Measurements from ENCODE around the gene UBE2E2. TPM values are rescaled to one million over a fixed set of nuclear protein-coding genes. Genes with fewer than 3 reads are reported as not detected.

UBE2E2 gene
- total and polyA plus RNA-seq, 2 of the 13 experiments (the other 11 are each of a cell fraction or from before 2014, with no cell fraction given) = 0.77 to 1.5 TPM

- Histone ChIP-seq H3K9ac (ENCODE audit: insufficient read depth, low read depth, low read length) (no peak overlapping the region), H3K4me2 (ENCODE audit: low read depth, low read length) (no peak overlapping the region), H2AFZ (ENCODE audit: low read length) (no peak overlapping the region), H3K4me1 (ENCODE audit: insufficient read depth, low read length) (no peaks in the 10 kb centered on the region), H3K36me3 (replicated peaks in 1 of 2; ENCODE audit: control insufficient read depth in 1 of 2, insufficient read depth in 2 of 2, low read length in 2 of 2) (no peaks in the 10 kb centered on the region), H3K9me3 (ENCODE audit: low read length) (no peaks in the 10 kb centered on the region), H4K20me1 (ENCODE audit: insufficient read depth, low read length) (no peaks in the 10 kb centered on the region), H3K27ac (ENCODE audit: extremely low read length, insufficient read depth, low read length) (no peak overlapping the region), H3K4me3 (replicated peaks in 1 of 3; ENCODE audit: insufficient read depth in 1 of 3, low read depth in 2 of 3, low read length in 3 of 3) (no peak overlapping the region), H3K79me2 (ENCODE audit: insufficient read depth, low read length) (no peaks in the 10 kb centered on the region), H3K27me3 (ENCODE audit: control insufficient read depth in 1 of 2, insufficient read depth in 2 of 2, low read length in 2 of 2) (no peaks in the 10 kb centered on the region)
- 0% methylated on average over 1 of the region's 1 CpG for WGBS (ENCODE audit: low lambda C conversion rate)
- TF ChIP-seq ZNF629 (CRISPR knock-in tag; conservative IDR thresholded peaks at IDR 0.05) = no peak
- no peak for TF ChIP-seq ZNF841 (CRISPR knock-in tag; IDR thresholded peaks at IDR 0.05; ENCODE audit: borderline replicate concordance)
- TF ChIP-seq BRF2 (CRISPR knock-in tag; IDR thresholded peaks at IDR 0.05) = no peak
- TF ChIP-seq PHF8 (CRISPR knock-in tag; IDR thresholded peaks at IDR 0.05) = no peak
- no peak for TF ChIP-seq SMARCC2 (IDR thresholded peaks at IDR 0.05)
- no peak for TF ChIP-seq U2AF1 (optimal IDR thresholded peaks at IDR 0.05; ENCODE audit: low read depth, low read length)
- TF ChIP-seq ZFP91 (CRISPR knock-in tag; IDR thresholded peaks at IDR 0.05; ENCODE audit: borderline replicate concordance) = no peak
- TF ChIP-seq ZNF564 (CRISPR knock-in tag; IDR thresholded peaks at IDR 0.05) = no peak
- no peak for TF ChIP-seq DBP (CRISPR knock-in tag; IDR thresholded peaks at IDR 0.05; ENCODE audit: not compliant biosample characterization)
- TF ChIP-seq RELA (CRISPR knock-in tag; IDR thresholded peaks at IDR 0.05) = no peak
- no peak for TF ChIP-seq ZBTB14 (CRISPR knock-in tag; IDR thresholded peaks at IDR 0.05)
- TF ChIP-seq ZNF577 (CRISPR knock-in tag; IDR thresholded peaks at IDR 0.05; ENCODE audit: borderline replicate concordance, low read depth) = no peak
- TF ChIP-seq ZNF34 (CRISPR knock-in tag; IDR thresholded peaks at IDR 0.05; ENCODE audit: borderline replicate concordance) = no peak
- TF ChIP-seq ZKSCAN8 (CRISPR knock-in tag; IDR thresholded peaks at IDR 0.05; ENCODE audit: borderline replicate concordance) = no peak
- ATAC-seq (no peak), FAIRE-seq (no peak), DNase-seq (ENCODE audit: low spot score) (no peak)
- intact Hi-C loops (cut with micrococcal nuclease; ENCODE audit: unreplicated experiment) (no loop called here), in situ Hi-C loops (cut with HindIII; ENCODE audit: extremely low pct_ligation_motif_present, low pct_unique_long_range_greater_than_20kb) (no loop called here)
- no TSS peak for BruUV-seq (replicated peaks)
- POLR2A ChIA-PET = no interaction called here
- CTCF ChIA-PET (ENCODE audit: low intra/inter-chr PET ratio, low total read pairs) = no interaction called here
These were observed 196.1 kb downstream of the UBE2E2 start for GRCh38 chr3:23399221-23399620.

Data from HepG2 (cell line).